Hepatocyte (in vitro differentiated cells): ENCODE measurements around the gene GMPS. TPM values are rescaled to one million over a fixed set of nuclear protein-coding genes. Genes with fewer than 3 reads are reported as not detected.

Experiments
- DNase-seq: peaks from one replicate; pipeline ENCODE4 v3.0.0-alpha.2; 2016; ENCODE audit warnings: low spot score
- H2AFZ ChIP-seq: fragments of 200-600 bp; sonication (generic); 2 replicates; pipeline ENCODE4 v1.6.0; 2016; ENCODE audit warnings: antibody characterized with exemption, mild to moderate bottlenecking
- H3K27ac ChIP-seq: fragments of 200-600 bp; sonication (generic); 2 replicates; pipeline ENCODE4 v1.5.1; 2016; ENCODE audit warnings: mild to moderate bottlenecking
- H3K27me3 ChIP-seq: fragments of 200-600 bp; sonication (generic); 2 replicates; pipeline ENCODE4 v1.6.1; 2016
- H3K36me3 ChIP-seq: fragments of 200-600 bp; sonication (generic); replicated peaks from 2 replicates; pipeline ENCODE4 v1.5.1; 2016; ENCODE audit warnings: low read depth; ENCODE audit not compliant: insufficient read depth
- H3K4me1 ChIP-seq: fragments of 200-600 bp; sonication (generic); 2 replicates; pipeline ENCODE4 v1.5.1; 2016; ENCODE audit warnings: mild to moderate bottlenecking, moderate library complexity; ENCODE audit not compliant: insufficient read depth
- H3K4me2 ChIP-seq: fragments of 200-600 bp; sonication (generic); 2 replicates; pipeline ENCODE4 v1.6.0; 2016
- H3K4me3 ChIP-seq: fragments of 200-600 bp; sonication (generic); 2 replicates; pipeline ENCODE4 v1.5.1; 2016; ENCODE audit warnings: mild to moderate bottlenecking
- H3K79me2 ChIP-seq: fragments of 200-600 bp; sonication (generic); 2 replicates; pipeline ENCODE4 v1.6.0; 2017; ENCODE audit warnings: mild to moderate bottlenecking
- H3K9me2 ChIP-seq: fragments of 200-600 bp; sonication (generic); replicated peaks from 2 replicates; pipeline ENCODE4 v1.6.0; 2017; ENCODE audit warnings: mild to moderate bottlenecking; ENCODE audit not compliant: insufficient read depth
- H3K9me3 ChIP-seq: fragments of 200-600 bp; sonication (generic); 2 replicates; pipeline ENCODE4 v1.5.1; 2016; ENCODE audit warnings: low read depth, mild to moderate bottlenecking
- H4K20me1 ChIP-seq: fragments of 200-600 bp; sonication (generic); 2 replicates; pipeline ENCODE4 v1.6.0; 2016; ENCODE audit warnings: mild to moderate bottlenecking; ENCODE audit not compliant: insufficient read depth, poor library complexity, severe bottlenecking
- EZH2 ChIP-seq: fragments of 200-600 bp; sonication (generic); IDR thresholded peaks from 2 replicates; pipeline ENCODE4 v1.6.1; 2016; ENCODE audit warnings: antibody characterized with exemption, mild to moderate bottlenecking, borderline replicate concordance
- EZH2phosphoT487 ChIP-seq: fragments of 200-600 bp; sonication (generic); IDR thresholded peaks from one replicate; pipeline ENCODE4 v1.6.1; 2018; ENCODE audit warnings: antibody characterized with exemption, mild to moderate bottlenecking, low read depth, moderate library complexity; ENCODE audit not compliant: unreplicated experiment, severe bottlenecking
- WGBS: methylation state at CpG from one replicate; pipeline ENCODE4 v1.1.6; 2016; ENCODE audit warnings: low lambda C conversion rate; ENCODE audit errors: missing lambda C conversion rate; 5-methylcytosine and 5-hydroxymethylcytosine counted together
- polyA plus RNA-seq: library from polyadenylated mRNA; unstranded; fragments of >200 nt; fragmentation: Nextera tagmentation; extraction: Ambion mirVana; gene quantifications from 2 replicates; pipeline ENCODE4 v1.2.1, GENCODE V29; 2016
- total RNA-seq: library from RNA; depleted of rRNA; stranded (reverse); fragments of >200 nt; gene quantifications from 2 replicates; pipeline ENCODE4 v1.2.3, GENCODE V29; 2014
- TF ChIP-seq, protein P1 (sequence below): fragments of 200-600 bp; sonication (generic); IDR thresholded peaks from 2 replicates; pipeline ENCODE4 v1.5.1; 2016; ENCODE audit warnings: antibody characterized with exemption, mild to moderate bottlenecking; ENCODE audit not compliant: poor library complexity

The GMPS gene
- total and polyA plus RNA-seq, 2 experiments from 2014 or later, result 41.5 to 51.5 TPM

DNA sequence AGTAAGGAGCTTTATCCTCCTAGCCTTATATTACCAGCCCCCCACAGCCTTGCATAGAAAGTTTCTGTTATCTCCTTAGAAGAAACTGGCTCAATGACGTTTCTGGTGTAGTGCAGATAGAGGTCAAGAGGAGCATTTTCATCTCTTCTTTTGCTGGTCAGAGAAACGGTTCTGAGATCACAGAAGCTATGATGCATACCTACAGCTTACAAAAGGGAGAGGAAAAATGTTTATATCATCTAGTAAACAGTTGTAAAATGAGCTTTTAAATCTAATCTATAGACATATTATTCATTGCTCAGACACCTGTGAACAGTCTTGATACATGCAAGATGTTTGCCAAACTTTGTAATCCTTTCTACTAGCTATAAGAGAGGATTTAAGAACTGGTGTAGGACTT, 68.0 kb downstream of the GMPS start:
- no peaks in the 10 kb centered on the region for H3K79me2 ChIP-seq
- H4K20me1 ChIP-seq, result no peaks in the 10 kb centered on the region
- no peak for DNase-seq
- H2AFZ ChIP-seq, result no peak overlapping the region
- no peak for TF ChIP-seq EZH2phosphoT487
- H3K9me3 ChIP-seq, result no peaks in the 10 kb centered on the region
- no peaks in the 10 kb centered on the region for H3K27me3 ChIP-seq
- no peaks in the 10 kb centered on the region for H3K9me2 ChIP-seq
- WGBS, result 42% methylated on average over 2 of the region's 2 CpGs
- no peaks in the 10 kb centered on the region for H3K36me3 ChIP-seq
- no peak overlapping the region for H3K4me2 ChIP-seq
- H3K4me3 ChIP-seq, result no peak overlapping the region
- no peak overlapping the region for H3K27ac ChIP-seq
- H3K4me1 ChIP-seq, result no peaks in the 10 kb centered on the region

DNA sequence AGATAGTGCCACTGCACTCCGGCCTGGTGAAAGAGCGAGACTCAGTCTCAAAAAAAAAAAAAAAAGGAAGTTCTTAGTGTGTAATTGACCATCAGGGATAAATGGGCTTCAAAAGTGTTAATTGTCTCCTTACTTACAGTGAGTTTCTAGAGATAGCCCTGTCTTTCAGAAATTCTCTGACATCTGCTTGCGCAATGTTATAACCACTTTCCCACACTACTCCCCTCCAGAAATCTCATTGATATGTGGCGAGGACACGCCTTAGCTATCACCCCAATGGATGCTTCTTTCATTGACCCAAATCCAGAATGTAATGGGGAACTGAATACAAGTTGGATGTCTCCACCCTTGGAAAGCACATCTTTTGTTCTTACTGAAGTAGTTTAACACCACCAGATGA, 70.9 kb downstream of the GMPS start:
- H3K9me3 ChIP-seq, result no peaks in the 10 kb centered on the region
- H3K36me3 ChIP-seq, result no peaks in the 10 kb centered on the region
- TF ChIP-seq EZH2, result no peak
- no peak for TF ChIP-seq EZH2phosphoT487
- TF ChIP-seq, protein P1, sequence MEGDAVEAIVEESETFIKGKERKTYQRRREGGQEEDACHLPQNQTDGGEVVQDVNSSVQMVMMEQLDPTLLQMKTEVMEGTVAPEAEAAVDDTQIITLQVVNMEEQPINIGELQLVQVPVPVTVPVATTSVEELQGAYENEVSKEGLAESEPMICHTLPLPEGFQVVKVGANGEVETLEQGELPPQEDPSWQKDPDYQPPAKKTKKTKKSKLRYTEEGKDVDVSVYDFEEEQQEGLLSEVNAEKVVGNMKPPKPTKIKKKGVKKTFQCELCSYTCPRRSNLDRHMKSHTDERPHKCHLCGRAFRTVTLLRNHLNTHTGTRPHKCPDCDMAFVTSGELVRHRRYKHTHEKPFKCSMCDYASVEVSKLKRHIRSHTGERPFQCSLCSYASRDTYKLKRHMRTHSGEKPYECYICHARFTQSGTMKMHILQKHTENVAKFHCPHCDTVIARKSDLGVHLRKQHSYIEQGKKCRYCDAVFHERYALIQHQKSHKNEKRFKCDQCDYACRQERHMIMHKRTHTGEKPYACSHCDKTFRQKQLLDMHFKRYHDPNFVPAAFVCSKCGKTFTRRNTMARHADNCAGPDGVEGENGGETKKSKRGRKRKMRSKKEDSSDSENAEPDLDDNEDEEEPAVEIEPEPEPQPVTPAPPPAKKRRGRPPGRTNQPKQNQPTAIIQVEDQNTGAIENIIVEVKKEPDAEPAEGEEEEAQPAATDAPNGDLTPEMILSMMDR, result no peak
- no peak for DNase-seq
- over 99% methylated on average over 5 of the region's 5 CpGs for WGBS
- no peak overlapping the region for H3K4me3 ChIP-seq
- H4K20me1 ChIP-seq, result no peaks in the 10 kb centered on the region
- no peaks in the 10 kb centered on the region for H3K4me1 ChIP-seq
- H3K79me2 ChIP-seq, result no peaks in the 10 kb centered on the region
- H3K27me3 ChIP-seq, result no peaks in the 10 kb centered on the region
- H3K27ac ChIP-seq, result no peak overlapping the region
- no peak overlapping the region for H3K4me2 ChIP-seq
- H2AFZ ChIP-seq, result no peak overlapping the region
- no peaks in the 10 kb centered on the region for H3K9me2 ChIP-seq

DNA sequence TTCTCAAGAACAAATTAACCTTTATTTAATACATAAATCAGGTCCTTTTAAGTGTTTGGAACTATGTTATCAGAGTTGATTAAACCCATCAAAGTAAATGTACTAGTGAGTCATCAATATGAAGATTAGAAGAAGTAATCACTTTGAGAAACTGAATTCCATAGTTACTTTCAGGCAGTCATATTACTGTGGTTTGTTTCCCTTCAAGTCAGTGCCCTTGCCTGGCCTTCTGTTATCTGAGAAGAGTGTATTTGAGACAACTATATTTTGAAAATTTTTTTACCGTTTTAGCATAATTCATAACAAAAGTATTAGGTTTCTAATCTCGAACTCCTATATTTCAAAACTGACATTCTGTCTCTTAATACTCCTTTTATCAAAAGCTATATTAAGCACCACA, 73.6 kb downstream of the GMPS start:
- Histone ChIP-seq H3K9me3 (no peaks in the 10 kb centered on the region), H3K4me2 (no peak overlapping the region), H3K4me3 (no peak overlapping the region), H3K4me1 (no peaks in the 10 kb centered on the region), H2AFZ (no peak overlapping the region), H3K27me3 (no peaks in the 10 kb centered on the region), H3K36me3 (no peaks in the 10 kb centered on the region), H4K20me1 (no peaks in the 10 kb centered on the region), H3K27ac (no peak overlapping the region), H3K9me2 (no peaks in the 10 kb centered on the region), H3K79me2 (no peaks in the 10 kb centered on the region)
- 89% methylated on average over 2 of the region's 2 CpGs for WGBS
- no peak for DNase-seq
- TF ChIP-seq, protein P1, result no peak
- no peak for TF ChIP-seq EZH2phosphoT487
- TF ChIP-seq EZH2, result no peak

DNA sequence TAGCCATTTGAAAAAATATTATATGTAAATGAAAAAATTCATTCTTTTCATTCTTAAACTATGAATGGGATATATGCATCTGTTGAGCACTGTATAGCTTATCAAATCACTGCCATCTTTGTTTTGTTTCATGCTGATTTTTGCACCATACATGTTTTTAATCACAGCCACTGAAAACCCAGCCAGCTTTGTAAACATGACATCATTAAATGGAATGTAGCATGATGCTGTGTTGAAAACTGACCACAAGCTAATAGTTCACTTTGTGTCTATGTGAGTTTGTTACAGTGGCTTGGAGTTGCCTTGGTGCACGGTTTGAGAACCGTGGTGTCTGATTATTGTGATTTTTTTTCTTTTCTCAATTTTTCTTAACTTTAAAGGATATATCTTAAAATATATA, 75.7 kb downstream of the GMPS start:
- no peaks in the 10 kb centered on the region for H4K20me1 ChIP-seq
- H3K4me2 ChIP-seq, result no peak overlapping the region
- H3K79me2 ChIP-seq, result no peaks in the 10 kb centered on the region
- H2AFZ ChIP-seq, result no peak overlapping the region
- no peaks in the 10 kb centered on the region for H3K4me1 ChIP-seq
- no peak overlapping the region for H3K4me3 ChIP-seq
- no peak overlapping the region for H3K27ac ChIP-seq
- H3K9me3 ChIP-seq, result no peaks in the 10 kb centered on the region
- no peak for TF ChIP-seq EZH2phosphoT487
- TF ChIP-seq, protein P1, result no peak
- TF ChIP-seq EZH2, result no peak
- no peaks in the 10 kb centered on the region for H3K9me2 ChIP-seq
- no peaks in the 10 kb centered on the region for H3K27me3 ChIP-seq
- peak; percentile 18 for DNase-seq
- H3K36me3 ChIP-seq, result no peaks in the 10 kb centered on the region
- 84% methylated on average over 2 of the region's 2 CpGs for WGBS
